Measurements from ENCODE around the gene ARHGAP31.

DNA sequence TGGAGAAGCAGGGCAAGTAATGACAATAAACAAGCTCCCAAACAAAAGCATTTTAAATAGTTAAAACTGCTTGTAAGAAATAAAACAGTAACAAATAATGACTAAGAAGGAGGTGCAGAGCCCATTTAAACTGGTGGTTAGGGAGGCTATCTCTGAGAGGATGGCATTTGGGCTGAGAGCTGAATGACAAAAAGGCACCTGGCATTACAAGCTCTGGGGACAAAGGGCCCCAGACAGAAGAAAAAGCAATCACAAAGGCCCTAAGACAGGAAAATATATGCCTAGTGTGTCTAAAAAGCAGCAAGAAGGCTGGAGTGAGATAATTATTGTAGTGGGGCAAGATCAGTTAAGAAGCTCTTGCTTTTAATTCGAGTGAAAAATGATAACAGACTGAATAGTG lies 159.6 kb downstream of the ARHGAP31 start:
- no peak for TF ChIP-seq POLR2A (IDR thresholded peaks at IDR 0.05; ENCODE audit: low read length)
- no peak for TF ChIP-seq GATA1 (IDR thresholded peaks at IDR 0.05; ENCODE audit: low read depth, low read length)
